ENCODE data around the gene TTC14. TPM values are rescaled to one million over a fixed set of nuclear protein-coding genes. Genes with fewer than 3 reads are reported as not detected.

The TTC14 gene, protein sequence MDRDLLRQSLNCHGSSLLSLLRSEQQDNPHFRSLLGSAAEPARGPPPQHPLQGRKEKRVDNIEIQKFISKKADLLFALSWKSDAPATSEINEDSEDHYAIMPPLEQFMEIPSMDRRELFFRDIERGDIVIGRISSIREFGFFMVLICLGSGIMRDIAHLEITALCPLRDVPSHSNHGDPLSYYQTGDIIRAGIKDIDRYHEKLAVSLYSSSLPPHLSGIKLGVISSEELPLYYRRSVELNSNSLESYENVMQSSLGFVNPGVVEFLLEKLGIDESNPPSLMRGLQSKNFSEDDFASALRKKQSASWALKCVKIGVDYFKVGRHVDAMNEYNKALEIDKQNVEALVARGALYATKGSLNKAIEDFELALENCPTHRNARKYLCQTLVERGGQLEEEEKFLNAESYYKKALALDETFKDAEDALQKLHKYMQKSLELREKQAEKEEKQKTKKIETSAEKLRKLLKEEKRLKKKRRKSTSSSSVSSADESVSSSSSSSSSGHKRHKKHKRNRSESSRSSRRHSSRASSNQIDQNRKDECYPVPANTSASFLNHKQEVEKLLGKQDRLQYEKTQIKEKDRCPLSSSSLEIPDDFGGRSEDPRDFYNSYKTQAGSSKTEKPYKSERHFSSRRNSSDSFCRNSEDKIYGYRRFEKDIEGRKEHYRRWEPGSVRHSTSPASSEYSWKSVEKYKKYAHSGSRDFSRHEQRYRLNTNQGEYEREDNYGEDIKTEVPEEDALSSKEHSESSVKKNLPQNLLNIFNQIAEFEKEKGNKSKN
- total RNA-seq (25.3 and 37.0 TPM in 2 replicates), polyA plus RNA-seq (27.8 and 35.7 TPM in 2 replicates)

GRCh38 chr3:180601688-180602666 is at the start of gene TTC14:
TSS of gene TTC14 (plus strand) at chr3:180602163. CDS start at chr3:180602262, 99 bp downstream.
- peak within 1 kb of the TSS; percentile 84 for H3K27ac ChIP-seq
- peaks cover 21% of the 10 kb centered on the region for H3K36me3 ChIP-seq
- peaks cover 9% of the 10 kb centered on the region for H3K4me1 ChIP-seq (ENCODE audit: low read depth)
- peak; percentile 90 to 97 for DNase-seq (ENCODE audit: low read depth in 1 of 2, low spot score in 1 of 2)
- no peaks in the 10 kb centered on the region for H3K9me3 ChIP-seq (ENCODE audit: low read depth)
- TF ChIP-seq, protein P1, sequence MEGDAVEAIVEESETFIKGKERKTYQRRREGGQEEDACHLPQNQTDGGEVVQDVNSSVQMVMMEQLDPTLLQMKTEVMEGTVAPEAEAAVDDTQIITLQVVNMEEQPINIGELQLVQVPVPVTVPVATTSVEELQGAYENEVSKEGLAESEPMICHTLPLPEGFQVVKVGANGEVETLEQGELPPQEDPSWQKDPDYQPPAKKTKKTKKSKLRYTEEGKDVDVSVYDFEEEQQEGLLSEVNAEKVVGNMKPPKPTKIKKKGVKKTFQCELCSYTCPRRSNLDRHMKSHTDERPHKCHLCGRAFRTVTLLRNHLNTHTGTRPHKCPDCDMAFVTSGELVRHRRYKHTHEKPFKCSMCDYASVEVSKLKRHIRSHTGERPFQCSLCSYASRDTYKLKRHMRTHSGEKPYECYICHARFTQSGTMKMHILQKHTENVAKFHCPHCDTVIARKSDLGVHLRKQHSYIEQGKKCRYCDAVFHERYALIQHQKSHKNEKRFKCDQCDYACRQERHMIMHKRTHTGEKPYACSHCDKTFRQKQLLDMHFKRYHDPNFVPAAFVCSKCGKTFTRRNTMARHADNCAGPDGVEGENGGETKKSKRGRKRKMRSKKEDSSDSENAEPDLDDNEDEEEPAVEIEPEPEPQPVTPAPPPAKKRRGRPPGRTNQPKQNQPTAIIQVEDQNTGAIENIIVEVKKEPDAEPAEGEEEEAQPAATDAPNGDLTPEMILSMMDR (IDR thresholded peaks at IDR 0.05; ENCODE audit: low read depth, low read length): no peak
- H3K4me3 ChIP-seq: peak within 1 kb of the TSS; percentile 76
- H3K27me3 ChIP-seq: peaks cover 43% of the 10 kb centered on the region

DNA sequence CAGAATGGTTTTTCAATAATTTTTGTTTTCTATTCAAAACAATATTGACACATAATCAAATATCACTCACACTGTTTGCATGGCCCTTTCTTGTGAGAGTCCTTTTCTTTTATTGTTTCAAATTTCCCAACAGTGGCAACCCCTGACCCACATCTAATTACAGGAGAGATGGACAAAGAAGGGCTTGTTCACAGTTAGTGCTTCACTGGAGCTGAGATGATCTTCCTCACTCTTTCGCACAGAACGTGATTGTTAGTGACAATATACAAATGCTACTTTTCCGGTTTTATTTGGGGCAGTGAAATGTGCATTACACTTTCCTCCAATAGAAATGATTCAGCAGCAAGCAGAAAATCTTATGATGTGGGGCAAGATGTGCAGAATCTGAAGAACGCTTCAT is 38.6 kb upstream of the TTC14 start:
- H3K27me3 ChIP-seq: no peaks in the 10 kb centered on the region
- H3K9me3 ChIP-seq (ENCODE audit: low read depth): no peaks in the 10 kb centered on the region
- TF ChIP-seq, protein P1 (IDR thresholded peaks at IDR 0.05; ENCODE audit: low read depth, low read length): no peak
- no peak for DNase-seq (ENCODE audit: low read depth in 1 of 2, low spot score in 1 of 2)
- H3K4me1 ChIP-seq (ENCODE audit: low read depth): no peaks in the 10 kb centered on the region
- H3K36me3 ChIP-seq: no peaks in the 10 kb centered on the region
- H3K27ac ChIP-seq: no peak overlapping the region
- H3K4me3 ChIP-seq: no peak overlapping the region

DNA sequence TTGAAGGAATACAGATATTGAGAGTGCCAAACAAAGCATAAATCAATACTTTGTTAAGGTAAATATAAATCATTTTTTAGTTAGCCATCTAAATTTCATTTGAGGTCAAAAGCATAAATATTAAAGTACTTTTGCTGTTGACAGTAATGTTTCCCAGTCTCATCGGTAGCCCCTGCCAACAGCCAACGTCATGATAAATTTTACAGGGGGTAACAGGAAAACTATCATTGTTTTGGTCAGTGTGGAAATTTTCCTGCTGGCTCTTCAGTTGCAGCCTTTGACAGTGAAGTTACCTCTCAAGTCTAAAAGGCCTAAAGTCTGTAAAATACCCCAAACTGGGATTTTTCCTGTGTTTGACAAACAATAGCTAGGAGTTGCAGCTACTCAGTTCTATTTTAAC is 37.3 kb upstream of the TTC14 start:
- no peaks in the 10 kb centered on the region for H3K27me3 ChIP-seq
- no peaks in the 10 kb centered on the region for H3K9me3 ChIP-seq (ENCODE audit: low read depth)
- H3K36me3 ChIP-seq: no peaks in the 10 kb centered on the region
- H3K4me1 ChIP-seq (ENCODE audit: low read depth): no peaks in the 10 kb centered on the region
- TF ChIP-seq, protein P1 (IDR thresholded peaks at IDR 0.05; ENCODE audit: low read depth, low read length): no peak
- H3K4me3 ChIP-seq: no peak overlapping the region
- DNase-seq (ENCODE audit: low read depth in 1 of 2, low spot score in 1 of 2): no peak
- no peak overlapping the region for H3K27ac ChIP-seq

- DNase-seq (ENCODE audit: low read depth in 1 of 2, low spot score in 1 of 2): no peak
- TF ChIP-seq, protein P1 (IDR thresholded peaks at IDR 0.05; ENCODE audit: low read depth, low read length): no peak
- Histone ChIP-seq H3K27me3 (no peaks in the 10 kb centered on the region), H3K9me3 (ENCODE audit: low read depth) (no peaks in the 10 kb centered on the region), H3K36me3 (no peaks in the 10 kb centered on the region), H3K27ac (no peak overlapping the region), H3K4me1 (ENCODE audit: low read depth) (no peaks in the 10 kb centered on the region), H3K4me3 (no peak overlapping the region)
Measured at GRCh38 chr3:180570238-180570637, 31.7 kb upstream of the TTC14 start.

Data from cardiac muscle cell (in vitro differentiated cells and primary cell).